Dedifferentiated amniotic fluid mesenchymal stem cell (primary cell): ENCODE measurements around the gene TNFRSF9.
A peak's percentile ranks its signal among the peaks of the same experiment; 100 is the strongest.

Experiments used
- DNase-seq: peaks from one replicate; pipeline ENCODE4 v3.0.0-alpha.2; 2016; ENCODE audit errors: extremely low spot score

Gene TNFRSF9

DNA sequence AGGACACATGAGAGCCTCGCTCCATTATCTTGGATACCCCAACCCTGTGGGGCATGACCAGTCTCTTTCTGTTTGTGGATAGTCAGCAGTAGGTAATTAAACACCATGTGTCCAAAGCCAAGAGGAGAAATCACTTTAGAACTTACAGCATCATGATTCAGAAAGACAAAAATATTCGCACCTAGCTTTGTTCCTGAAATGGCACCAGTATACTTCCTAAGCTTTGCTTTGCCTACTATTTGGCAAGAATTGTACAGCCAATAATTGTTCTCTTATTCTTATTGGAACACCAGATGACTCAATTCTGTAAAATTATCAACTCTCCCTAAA, 24.2 kb downstream of the TNFRSF9 start:
- no peak for DNase-seq

DNA sequence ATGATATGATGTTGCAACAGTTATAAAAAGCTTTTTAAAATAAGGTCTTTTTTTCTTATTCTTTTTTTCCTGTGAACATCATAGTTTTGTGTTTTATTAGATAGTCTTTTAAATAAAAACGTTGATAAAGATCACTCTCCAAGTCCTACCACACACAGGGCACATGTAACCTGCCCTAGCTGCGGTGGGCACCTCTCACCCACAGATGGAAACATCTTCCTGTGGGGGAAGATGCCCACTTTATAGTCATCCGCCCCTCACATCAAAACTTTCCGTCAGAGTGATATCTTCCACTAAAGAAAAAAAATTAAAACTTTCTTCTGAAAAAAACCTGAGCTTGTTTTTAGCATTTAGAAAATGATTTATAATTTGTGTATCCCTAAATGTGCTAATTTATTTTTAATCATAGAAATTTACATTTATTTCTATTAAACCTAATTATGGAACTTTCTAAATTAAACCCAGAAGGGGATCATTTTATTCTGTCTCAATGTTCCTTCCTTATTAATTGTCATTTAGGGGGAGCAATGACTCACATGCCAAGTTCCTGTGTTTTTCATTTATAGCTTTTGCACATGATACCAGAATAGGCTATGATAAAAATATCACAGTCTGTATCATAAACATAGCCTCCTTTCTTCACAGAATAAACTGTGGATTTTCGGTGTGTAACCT, 24.7 kb downstream of the TNFRSF9 start:
- no peak for DNase-seq

DNA sequence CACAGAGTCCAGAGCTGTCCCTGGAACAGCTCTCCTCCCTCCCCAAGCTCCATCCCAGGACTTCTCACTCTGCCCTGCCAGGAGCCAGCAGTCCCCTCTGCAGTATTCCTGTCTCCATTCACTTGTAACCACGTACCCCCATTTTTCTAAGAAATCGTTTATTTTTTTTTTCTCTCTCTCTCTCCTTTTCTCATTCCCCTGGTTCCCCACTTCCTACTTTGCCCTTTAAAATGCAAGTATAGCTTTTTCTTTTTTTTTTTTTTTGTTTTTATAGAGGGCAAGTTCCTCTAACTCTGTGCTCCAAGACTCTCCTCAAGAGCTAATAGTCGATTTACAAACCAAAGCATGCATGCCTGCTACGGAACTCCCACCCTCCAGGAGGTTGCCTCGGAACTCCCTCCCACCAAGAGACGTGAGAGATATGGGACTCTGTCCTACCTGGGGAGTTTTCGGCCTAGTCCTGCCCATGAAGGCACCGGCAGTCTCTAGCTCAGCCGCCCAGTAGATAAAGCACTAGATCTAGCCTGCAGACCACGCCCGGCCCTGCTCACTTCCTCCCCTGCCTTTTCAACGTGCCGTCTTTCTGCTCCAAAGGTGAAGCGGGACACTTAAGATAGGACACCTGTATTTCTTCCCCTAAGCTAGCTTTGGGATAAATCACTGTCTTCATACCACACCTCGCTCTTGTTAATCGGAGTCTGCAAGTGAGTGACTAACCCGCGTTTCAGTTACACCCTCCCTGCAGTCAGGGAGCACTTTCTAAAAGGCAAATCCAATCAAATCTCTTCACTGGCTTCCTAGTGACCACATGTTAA, 27.7 kb downstream of the TNFRSF9 start:
- DNase-seq: no peak

- no peak for DNase-seq
These were observed 28.5 kb downstream of the TNFRSF9 start for GRCh38 chr1:7912145-7912544.

DNA sequence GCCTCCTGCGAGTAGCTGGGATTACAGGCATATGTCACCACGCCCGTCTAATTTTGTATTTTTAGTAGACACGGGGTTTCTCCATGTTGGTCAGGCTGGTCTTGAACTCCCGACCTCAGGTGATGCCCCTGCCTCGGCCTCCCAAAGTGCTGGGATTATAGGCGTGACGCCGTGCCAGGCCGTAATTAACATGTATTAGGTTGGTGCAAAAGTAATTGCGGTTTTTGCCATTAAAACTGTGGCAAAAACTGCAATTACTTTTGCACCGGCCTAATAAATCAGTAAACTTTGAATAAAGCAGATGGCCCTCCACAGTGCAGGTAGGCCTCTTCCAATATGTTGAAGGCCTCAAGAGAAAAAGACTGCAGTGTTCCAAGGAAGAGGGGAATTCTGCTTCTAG, 35.4 kb downstream of the TNFRSF9 start:
- no peak for DNase-seq

DNA sequence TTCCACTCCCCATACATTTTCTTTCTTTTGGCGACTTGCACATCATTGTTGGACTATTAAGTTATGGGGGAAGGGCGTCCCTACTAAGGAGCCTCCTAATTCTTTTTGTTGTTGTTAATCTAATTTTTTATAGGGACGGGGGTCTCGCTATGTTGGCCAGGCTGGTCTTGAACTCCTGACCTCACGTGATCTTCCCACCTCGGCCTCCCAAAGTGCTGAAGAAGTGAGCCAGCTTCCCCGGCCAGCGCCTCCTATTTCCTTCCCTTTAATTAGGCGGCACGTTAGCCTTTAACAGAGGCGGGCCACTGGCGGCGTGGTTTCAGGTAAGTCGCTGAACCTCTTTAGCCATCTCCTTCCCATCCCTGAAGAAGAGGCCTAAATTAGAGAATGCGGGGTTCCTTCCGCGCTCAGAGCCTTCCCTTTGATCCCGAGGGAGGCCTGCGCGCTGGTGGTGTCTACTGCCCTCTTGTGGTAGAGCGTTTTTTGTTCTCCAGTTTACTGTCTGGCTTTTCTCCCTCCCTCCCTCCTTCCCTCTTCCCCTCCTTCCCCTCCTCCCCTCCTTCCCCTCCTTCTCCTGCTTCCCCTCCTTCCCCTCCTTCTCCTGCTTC, 38.1 kb downstream of the TNFRSF9 start:
- peak; percentile 66 for DNase-seq

DNA sequence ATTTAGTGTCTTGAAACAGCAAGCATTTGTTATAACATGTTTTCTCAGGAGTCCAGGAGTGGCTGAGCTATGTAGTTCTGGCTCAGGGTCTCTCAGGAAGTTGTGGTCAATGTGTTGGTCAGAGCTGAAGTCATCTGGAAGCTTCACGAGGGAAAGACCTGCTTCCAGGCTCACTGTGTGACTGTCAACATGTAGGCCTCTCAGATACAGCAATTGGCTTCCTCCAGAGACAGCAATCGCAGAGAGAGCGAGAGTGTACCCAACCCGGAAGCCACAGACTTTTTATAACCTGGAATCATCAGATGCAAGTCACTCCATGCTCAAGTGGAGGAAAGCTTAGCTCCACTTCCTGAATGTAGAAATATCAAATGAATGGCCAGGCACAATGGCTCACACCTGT, 40.9 kb downstream of the TNFRSF9 start:
- no peak for DNase-seq

GRCh38 chr1:7898962-7899361, 41.7 kb downstream of the TNFRSF9 start:
- DNase-seq: no peak

- no peak for DNase-seq
These were observed 43.6 kb downstream of the TNFRSF9 start for GRCh38 chr1:7896994-7897393.

GRCh38 chr1:7893529-7894180, 47.0 kb downstream of the TNFRSF9 start:
- DNase-seq: peak; percentile 15

DNA sequence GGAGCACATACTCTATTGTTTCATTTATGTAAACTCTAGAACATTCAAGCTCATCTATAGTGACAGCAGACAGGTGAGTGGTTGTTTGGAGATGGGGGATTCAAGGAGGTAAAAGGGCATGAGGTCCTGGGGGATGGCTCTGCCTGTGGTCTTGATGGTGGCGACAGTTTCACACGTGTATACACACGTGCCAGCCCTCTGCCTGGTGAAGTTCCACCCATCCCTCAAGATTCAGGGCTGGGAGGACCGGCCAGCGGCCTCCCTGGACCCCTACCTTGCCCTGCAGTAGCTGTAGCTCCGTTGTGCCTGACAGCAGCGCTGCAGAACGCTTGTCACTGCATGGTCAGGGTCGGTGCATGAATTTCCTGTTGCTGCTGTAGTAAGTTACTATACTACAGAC, 48.8 kb downstream of the TNFRSF9 start:
- no peak for DNase-seq

DNA sequence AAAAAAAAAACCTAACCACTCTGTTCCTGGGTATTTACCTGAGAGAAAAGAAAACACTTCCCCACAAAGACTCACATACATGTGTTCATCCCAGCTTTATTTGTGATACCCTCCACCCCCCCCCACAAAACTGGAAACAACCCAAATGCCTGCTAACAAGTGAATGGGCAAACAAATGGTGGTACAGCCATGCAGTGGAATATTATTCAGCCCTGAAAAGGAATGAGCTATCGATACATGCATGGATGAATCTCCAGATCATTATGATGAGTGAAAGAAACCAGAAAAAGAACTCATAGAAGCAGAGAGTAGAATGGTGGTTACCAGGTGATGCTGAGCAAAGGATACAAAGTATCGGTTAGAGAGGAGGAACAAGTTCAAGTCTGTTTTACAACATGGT, 49.8 kb downstream of the TNFRSF9 start:
- no peak for DNase-seq

- DNase-seq: no peak
These were observed 52.2 kb downstream of the TNFRSF9 start for GRCh38 chr1:7888248-7889081.

DNA sequence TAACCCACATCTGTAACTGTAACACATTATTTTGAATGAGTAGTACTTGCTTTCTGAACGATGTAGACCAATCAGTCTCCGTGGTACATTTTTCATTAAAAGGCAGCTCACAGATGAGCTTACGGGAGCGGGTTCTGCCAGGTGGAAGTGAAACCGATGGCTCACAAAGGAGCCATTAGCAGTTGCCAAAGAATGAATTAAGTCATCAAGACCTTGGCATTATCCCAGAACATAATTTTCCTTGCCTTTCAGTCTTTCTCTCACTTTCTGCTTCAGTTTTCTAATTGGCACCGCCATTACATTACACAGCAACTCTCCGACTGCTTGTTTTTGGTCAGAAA, 54.3 kb downstream of the TNFRSF9 start:
- no peak for DNase-seq

- no peak for DNase-seq
These were observed 54.9 kb downstream of the TNFRSF9 start for GRCh38 chr1:7885513-7886404.

GRCh38 chr1:7884757-7885156, 55.9 kb downstream of the TNFRSF9 start:
- no peak for DNase-seq

- DNase-seq: no peak
These were observed 61.4 kb downstream of the TNFRSF9 start for GRCh38 chr1:7879228-7879627.

DNA sequence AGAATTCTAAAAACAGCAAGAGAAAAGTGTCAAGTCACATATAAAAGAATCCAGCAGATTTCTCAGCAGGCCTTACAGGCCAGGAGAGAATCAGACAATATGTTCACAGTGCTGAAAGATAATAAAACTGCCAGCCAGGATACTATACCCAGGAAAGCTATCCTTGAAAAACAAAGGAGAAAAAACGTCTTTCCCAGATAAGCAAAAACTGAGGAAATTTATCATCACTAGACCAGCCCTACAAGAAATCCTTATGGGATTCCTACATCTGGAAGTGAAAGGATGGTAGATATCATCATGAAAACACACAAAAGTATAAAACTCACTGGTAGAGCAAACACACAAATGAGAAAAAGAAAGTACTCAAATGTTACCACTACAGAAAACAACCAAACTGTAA, 62.6 kb downstream of the TNFRSF9 start:
- no peak for DNase-seq

- DNase-seq: no peak
These were observed 66.5 kb downstream of the TNFRSF9 start for GRCh38 chr1:7873801-7874795.

GRCh38 chr1:7871136-7871535, 69.5 kb downstream of the TNFRSF9 start:
- DNase-seq: no peak
